Uterus (tissue), 2 donors: ENCODE data around the gene TEX2.

Experiments
- POLR2A ChIP-seq, 2 donors: fragments of 450-650 bp; IDR thresholded peaks; one replicate each; pipeline ENCODE4 v1.6.1; 2016; ENCODE audit warnings: antibody characterized with exemption in 2 of 2, mild to moderate bottlenecking in 1 of 2, moderate library complexity in 1 of 2
- TF ChIP-seq, protein P1 (sequence below), 4 experiments: fragments of 200-600 bp in 2 of 4; fragments of 450-650 bp in 2 of 4; sonication (generic) in 2 of 4; IDR thresholded peaks; one replicate each; pipeline ENCODE4 v1.5.1; 2016 to 2019; ENCODE audit warnings: antibody characterized with exemption in 4 of 4, mild to moderate bottlenecking in 2 of 4, moderate library complexity in 1 of 4

DNA sequence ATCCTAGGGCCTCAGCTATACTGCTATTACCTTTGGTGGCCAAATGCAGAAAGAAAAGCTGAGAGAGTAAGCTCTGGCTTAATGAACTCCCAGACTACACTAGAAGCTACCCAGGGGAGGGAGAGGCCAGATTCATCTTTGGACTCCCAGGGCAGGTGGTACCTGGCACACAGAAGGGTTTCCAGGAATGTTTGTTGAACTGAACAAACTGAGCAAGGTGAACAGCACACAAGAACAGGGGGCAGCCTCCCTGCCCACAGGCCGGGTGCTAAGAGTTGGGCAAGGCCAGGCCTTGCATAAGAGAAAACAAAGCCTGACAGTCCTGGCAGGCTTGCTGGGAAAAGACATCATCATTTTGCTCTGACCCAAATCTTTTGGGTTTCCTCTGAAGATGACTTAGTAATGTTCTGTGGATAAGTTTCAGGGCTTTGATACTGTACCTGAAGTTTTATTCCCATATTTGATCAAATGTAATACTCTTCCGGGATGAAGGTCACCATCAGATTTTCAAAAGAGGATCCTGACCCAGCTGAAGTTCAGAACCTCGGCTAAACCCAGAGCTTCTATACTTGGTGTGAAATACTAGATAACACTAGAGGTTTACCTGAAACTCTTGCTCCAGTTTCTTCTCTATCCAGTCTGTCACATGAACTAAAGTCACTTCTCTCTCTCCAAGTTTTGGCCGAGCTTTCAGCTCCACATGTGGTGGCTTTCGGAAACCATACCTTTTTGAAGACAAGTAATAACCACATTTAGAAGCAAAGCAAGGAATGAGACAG lies 112.6 kb downstream of the TEX2 start:
- TF ChIP-seq, protein P1, sequence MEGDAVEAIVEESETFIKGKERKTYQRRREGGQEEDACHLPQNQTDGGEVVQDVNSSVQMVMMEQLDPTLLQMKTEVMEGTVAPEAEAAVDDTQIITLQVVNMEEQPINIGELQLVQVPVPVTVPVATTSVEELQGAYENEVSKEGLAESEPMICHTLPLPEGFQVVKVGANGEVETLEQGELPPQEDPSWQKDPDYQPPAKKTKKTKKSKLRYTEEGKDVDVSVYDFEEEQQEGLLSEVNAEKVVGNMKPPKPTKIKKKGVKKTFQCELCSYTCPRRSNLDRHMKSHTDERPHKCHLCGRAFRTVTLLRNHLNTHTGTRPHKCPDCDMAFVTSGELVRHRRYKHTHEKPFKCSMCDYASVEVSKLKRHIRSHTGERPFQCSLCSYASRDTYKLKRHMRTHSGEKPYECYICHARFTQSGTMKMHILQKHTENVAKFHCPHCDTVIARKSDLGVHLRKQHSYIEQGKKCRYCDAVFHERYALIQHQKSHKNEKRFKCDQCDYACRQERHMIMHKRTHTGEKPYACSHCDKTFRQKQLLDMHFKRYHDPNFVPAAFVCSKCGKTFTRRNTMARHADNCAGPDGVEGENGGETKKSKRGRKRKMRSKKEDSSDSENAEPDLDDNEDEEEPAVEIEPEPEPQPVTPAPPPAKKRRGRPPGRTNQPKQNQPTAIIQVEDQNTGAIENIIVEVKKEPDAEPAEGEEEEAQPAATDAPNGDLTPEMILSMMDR (IDR thresholded peaks at IDR 0.05) = no peak
- no peak for TF ChIP-seq POLR2A (IDR thresholded peaks at IDR 0.05)
